Fibroblast of pulmonary artery (primary cell): ENCODE measurements around the gene TAF4.
"Not testable (repeated sequence)": the region's sequence is repeated elsewhere in the genome, so short reads cannot be mapped to it uniquely, and the experiment has no call there.

ENCODE experiments used
- DNase-seq: peaks from one replicate; pipeline ENCODE4 v3.0.0-alpha.2; 2010; ENCODE audit warnings: low read depth
- H3K4me3 ChIP-seq: replicated peaks from 2 replicates; pipeline ENCODE4 v1.5.1; 2011; ENCODE audit warnings: low read depth, mild to moderate bottlenecking, control low read depth, low read length, moderate library complexity
- CTCF ChIP-seq: IDR thresholded peaks from 2 replicates; pipeline ENCODE4 v1.5.1; 2011; ENCODE audit warnings: mild to moderate bottlenecking, control low read depth, low read length, inconsistent platforms; ENCODE audit errors: missing control alignments

The TAF4 gene

GRCh38 chr20:61991476-61991875 is 74.2 kb downstream of the TAF4 start:
- no peak overlapping the region for H3K4me3 ChIP-seq
- no peak for TF ChIP-seq CTCF
- peak; percentile 21 for DNase-seq

- no peak for DNase-seq
Observed at GRCh38 chr20:61990484-61990883, 75.2 kb downstream of the TAF4 start.

GRCh38 chr20:61989741-61990140 is 75.9 kb downstream of the TAF4 start:
- TF ChIP-seq CTCF, result no peak
- no peak overlapping the region for H3K4me3 ChIP-seq
- DNase-seq, result no peak

More at GRCh38 chr20:61990484-61990883, 75.2 kb downstream of the TAF4 start:
- H3K4me3 ChIP-seq, result no peak overlapping the region
- TF ChIP-seq CTCF, result no peak

GRCh38 chr20:61988665-61989064 is 77.0 kb downstream of the TAF4 start:
- H3K4me3 ChIP-seq, result no peak overlapping the region
- no peak for DNase-seq
- no peak for TF ChIP-seq CTCF

GRCh38 chr20:61986762-61987321 is 78.8 kb downstream of the TAF4 start:
- no peak overlapping the region for H3K4me3 ChIP-seq
- DNase-seq, result no peak
- TF ChIP-seq CTCF, result no peak

GRCh38 chr20:61985096-61985495 is 80.6 kb downstream of the TAF4 start:
- TF ChIP-seq CTCF, result no peak
- no peak overlapping the region for H3K4me3 ChIP-seq
- DNase-seq, result no peak

GRCh38 chr20:61984431-61984830 is 81.2 kb downstream of the TAF4 start:
- not testable (repeated sequence) for H3K4me3 ChIP-seq, DNase-seq
